Right lobe of liver (tissue), 6 donors: Measurements from ENCODE around the gene CCL17. TPM values are rescaled to one million over a fixed set of nuclear protein-coding genes. Genes with fewer than 3 reads are reported as not detected.

Source experiments
- ATAC-seq, 4 donors: fragments of 200-7000 bp; cut with Tn5 transposase; one replicate each; pipeline ENCODE4 v1.9.1; 2020; ENCODE audit warnings: mild to moderate bottlenecking in 4 of 4, moderate library complexity in 4 of 4
- DNase-seq, 3 donors: peaks; one replicate each; pipeline ENCODE4 v3.0.0-alpha.2; 2020
- H3K27ac ChIP-seq, 3 donors: fragments of 200-600 bp; one replicate each; pipeline ENCODE4 v1.8.0; 2022
- H3K27me3 ChIP-seq, 2 donors: fragments of 200-600 bp; one replicate each; pipeline ENCODE4 v1.8.0; 2022
- H3K36me3 ChIP-seq, 4 donors: fragments of 200-600 bp; sonication (generic) in 1 of 4; one replicate each; pipeline versions ENCODE4 v1.5.1 to v1.8.0; 2017 to 2022; ENCODE audit warnings: control low read depth in 1 of 4
- H3K4me1 ChIP-seq, 4 donors: fragments of 200-600 bp; sonication (generic) in 1 of 4; one replicate each; pipeline versions ENCODE4 v1.5.1 to v1.8.0; 2017 to 2022; ENCODE audit warnings: control low read depth in 1 of 4
- H3K4me3 ChIP-seq, 3 donors: fragments of 200-600 bp; one replicate each; pipeline ENCODE4 v1.8.0; 2022
- H3K9me3 ChIP-seq, 4 donors: fragments of 200-600 bp; sonication (generic) in 1 of 4; one replicate each; pipeline versions ENCODE4 v1.5.1 to v1.8.0; 2017 to 2022; ENCODE audit warnings: control low read depth in 1 of 4
- CTCF ChIP-seq, 4 donors: fragments of 200-600 bp in 3 of 4; fragments of 450-650 bp in 1 of 4; IDR thresholded peaks; one replicate each; pipeline versions ENCODE4 v1.5.1 to v1.8.0; 2016 to 2022; ENCODE audit warnings: antibody characterized with exemption in 4 of 4, mild to moderate bottlenecking in 2 of 4
- POLR2A ChIP-seq: fragments of 450-650 bp; IDR thresholded peaks from one replicate; pipeline ENCODE4 v1.6.1; 2017; ENCODE audit warnings: antibody characterized with exemption, mild to moderate bottlenecking
- WGBS: methylation state at CpG from one replicate; pipeline ENCODE4 v1.1.6; 2018; ENCODE audit warnings: low coverage, low lambda C conversion rate; ENCODE audit not compliant: insufficient coverage; ENCODE audit errors: missing lambda C conversion rate; 5-methylcytosine and 5-hydroxymethylcytosine counted together
- intact Hi-C, 2 donors: fragments of 100-400 bp; cut with DNase I; formaldehyde crosslinking; loops; one replicate each; pipeline versions ENCODE4 v1.11.2 to v1.14.1; 2022
- total RNA-seq, 6 experiments: library from RNA; depleted of rRNA in 2 of 6; stranded (reverse); fragments of >200 nt in 2 of 6; fragmentation: NEBNext Ultra II Directional in 3 of 6; extraction: Animal tissue kit (Norgen Biotek cat#: 25700) in 3 of 6; gene quantifications; one replicate each; pipeline versions ENCODE4 v1.1.0 to v1.2.4, GENCODE V29; 2016 to 2023
- donor health status: DM: no; HTN: yes; CAD: no.
- donor health status: DM: no; HTN: no; CAD: no.
- donor health status: DM: no; HTN: no; CAD: no.
- donor health status: DM: no; HTN: yes; CAD: no.
- donor health status: DM: no; HTN: yes; CAD: no.

The CCL17 gene
- total RNA-seq, 6 experiments from 2014 or later, result not detected

GRCh38 chr16:57444711-57445110, 40.1 kb downstream of the CCL17 start:
- DNase-seq (no peak), ATAC-seq (no peak)
- peaks cover 0 to 5% (median 2%) of the 10 kb centered on the region in 4 donors for H3K36me3 ChIP-seq
- intact Hi-C loops, result no loop called here
- 86% methylated on average over 3 of the region's 3 CpGs for WGBS
- H3K9me3 ChIP-seq, result no peaks in the 10 kb centered on the region
- peaks cover 0 to 24% (median 9%) of the 10 kb centered on the region in 4 donors for H3K4me1 ChIP-seq
- TF ChIP-seq CTCF (IDR thresholded peaks at IDR 0.05) (no peak), POLR2A (no peak)
- H3K4me3 ChIP-seq, result no peak overlapping the region
- no peak overlapping the region for H3K27ac ChIP-seq
- H3K27me3 ChIP-seq, result no peaks in the 10 kb centered on the region

- no peak for TF ChIP-seq CTCF (IDR thresholded peaks at IDR 0.05)
- TF ChIP-seq POLR2A, result no peak
- H3K4me1 ChIP-seq, result peaks cover 0 to 24% (median 9%) of the 10 kb centered on the region in 4 donors
- WGBS, result 100% methylated on average over 2 of the region's 2 CpGs
- H3K27me3 ChIP-seq, result no peaks in the 10 kb centered on the region
- intact Hi-C loops, result no loop called here
- ATAC-seq (no peak), DNase-seq (no peak)
- H3K36me3 ChIP-seq, result peaks cover 0 to 1% (median 0%) of the 10 kb centered on the region in 4 donors
- no peak overlapping the region for H3K27ac ChIP-seq
- no peak overlapping the region for H3K4me3 ChIP-seq
- H3K9me3 ChIP-seq, result no peaks in the 10 kb centered on the region
Observed at GRCh38 chr16:57445510-57445909, 40.9 kb downstream of the CCL17 start.

GRCh38 chr16:57446531-57447185, 42.1 kb downstream of the CCL17 start:
- Histone ChIP-seq H3K36me3 (peaks cover 0 to 9% (median 3%) of the 10 kb centered on the region in 4 donors), H3K9me3 (no peaks in the 10 kb centered on the region), H3K27me3 (no peaks in the 10 kb centered on the region), H3K4me1 (peaks cover 0 to 24% (median 9%) of the 10 kb centered on the region in 4 donors), H3K4me3 (peak overlapping the region; percentile 93 to 100 (median 96)), H3K27ac (peak overlapping the region; percentile 74 to 93 (median 89))
- DNase-seq, result peak in 1 of 3 donors; percentile 39
- ATAC-seq, result peak; percentile 26 to 50 (median 32)
- 3% methylated on average over 19 of the region's 28 CpGs for WGBS
- no peak for TF ChIP-seq POLR2A
- TF ChIP-seq CTCF (IDR thresholded peaks at IDR 0.05), result no peak
- intact Hi-C loops, result no loop called here

- peak within 1 kb of the TSS; percentile 93 to 100 (median 96) for H3K4me3 ChIP-seq
- DNase-seq (peak; percentile 96 to 97 (median 97)), ATAC-seq (peak; percentile 99 to 100 (median 99))
- TF ChIP-seq CTCF (IDR thresholded peaks at IDR 0.05) (no peak), POLR2A (peak; percentile 94)
- no peaks in the 10 kb centered on the region for H3K9me3 ChIP-seq
- 0% methylated on average over 6 of the region's 68 CpGs for WGBS
- H3K4me1 ChIP-seq, result peaks cover 0 to 24% (median 9%) of the 10 kb centered on the region in 4 donors
- intact Hi-C loops, result no loop called here
- H3K27me3 ChIP-seq, result no peaks in the 10 kb centered on the region
- peaks cover 0 to 16% (median 6%) of the 10 kb centered on the region in 4 donors for H3K36me3 ChIP-seq
- peak within 1 kb of the TSS; percentile 74 to 93 (median 89) for H3K27ac ChIP-seq
Observed at GRCh38 chr16:57447186-57447962, 42.8 kb downstream of the CCL17 start, which contains the start of the genes CIAPIN1 and COQ9. Gene CIAPIN1 (minus strand): TSS chr16:57447385. CDS start chr16:57440928, 6,457 bp downstream. Gene COQ9 (plus strand): TSS chr16:57447479. CDS start chr16:57447506, 27 bp downstream.
